ENCODE data around the gene ZKSCAN2. TPM values are rescaled to one million over a fixed set of nuclear protein-coding genes. Genes with fewer than 3 reads are reported as not detected.

The ZKSCAN2 gene
- total RNA-seq, 1 experiment from 2014 or later, result 11.1 TPM

GRCh38 chr16:25297151-25297787 is 39.6 kb upstream of the ZKSCAN2 start:
- no peak overlapping the region for H3K4me3 Mint-ChIP-seq (ENCODE audit: unreplicated experiment)
- intact Hi-C loops (cut with micrococcal nuclease; ENCODE audit: unreplicated experiment), result no loop called here
- no peaks in the 10 kb centered on the region for H3K27me3 ChIP-seq (replicated peaks; ENCODE audit: control insufficient read depth, insufficient read depth, low read length)
- peaks cover 5% of the 10 kb centered on the region for H3K27me3 Mint-ChIP-seq (ENCODE audit: insufficient read depth, unreplicated experiment)
- TF ChIP-seq CTCF (IDR thresholded peaks at IDR 0.05; ENCODE audit: insufficient read depth in 1 of 2, low read depth in 1 of 2, low read length in 1 of 2, severe bottlenecking in 1 of 2, unreplicated experiment in 1 of 2), result no peak
- H3K27ac Mint-ChIP-seq (ENCODE audit: unreplicated experiment), result no peak overlapping the region
- no peaks in the 10 kb centered on the region for H3K9me3 Mint-ChIP-seq (ENCODE audit: unreplicated experiment)
- no TSS peak for BruUV-seq (replicated peaks)
- H3K4me3 ChIP-seq (ENCODE audit: low read depth, low read length), result no peak overlapping the region
- H3K4me1 ChIP-seq, result no peaks in the 10 kb centered on the region
- no peaks in the 10 kb centered on the region for H3K9me3 ChIP-seq
- no peaks in the 10 kb centered on the region for H3K36me3 ChIP-seq (ENCODE audit: control insufficient read depth, insufficient read depth, low read length)
- no peak for DNase-seq
- POLR2A ChIA-PET, result no interaction called here
- CTCF ChIA-PET, result no interaction called here
- H3K36me3 Mint-ChIP-seq (ENCODE audit: insufficient read depth, unreplicated experiment), result no peaks in the 10 kb centered on the region
- H3K4me1 Mint-ChIP-seq (ENCODE audit: low read depth, unreplicated experiment), result no peaks in the 10 kb centered on the region

GRCh38 chr16:25291580-25291979 is 33.9 kb upstream of the ZKSCAN2 start:
- intact Hi-C loops (cut with micrococcal nuclease; ENCODE audit: unreplicated experiment), result no loop called here
- POLR2A ChIA-PET, result no interaction called here
- Histone ChIP-seq H3K27me3 (replicated peaks; ENCODE audit: control insufficient read depth, insufficient read depth, low read length) (no peaks in the 10 kb centered on the region), H3K9me3 (no peaks in the 10 kb centered on the region), H3K4me1 (no peaks in the 10 kb centered on the region), H3K36me3 (ENCODE audit: control insufficient read depth, insufficient read depth, low read length) (no peaks in the 10 kb centered on the region), H3K4me3 (ENCODE audit: low read depth, low read length) (no peak overlapping the region)
- no TSS peak for BruUV-seq (replicated peaks)
- Mint-ChIP-seq H3K36me3 (ENCODE audit: insufficient read depth, unreplicated experiment) (no peaks in the 10 kb centered on the region), H3K4me1 (ENCODE audit: low read depth, unreplicated experiment) (no peaks in the 10 kb centered on the region), H3K27ac (ENCODE audit: unreplicated experiment) (no peak overlapping the region), H3K4me3 (ENCODE audit: unreplicated experiment) (no peak overlapping the region), H3K27me3 (ENCODE audit: insufficient read depth, unreplicated experiment) (peaks cover 7% of the 10 kb centered on the region), H3K9me3 (ENCODE audit: unreplicated experiment) (no peaks in the 10 kb centered on the region)
- DNase-seq, result no peak
- CTCF ChIA-PET, result no interaction called here
- TF ChIP-seq CTCF (IDR thresholded peaks at IDR 0.05; ENCODE audit: insufficient read depth in 1 of 2, low read depth in 1 of 2, low read length in 1 of 2, severe bottlenecking in 1 of 2, unreplicated experiment in 1 of 2), result no peak

- DNase-seq, result no peak
- H3K4me1 ChIP-seq, result no peaks in the 10 kb centered on the region
- intact Hi-C loops (cut with micrococcal nuclease; ENCODE audit: unreplicated experiment), result no loop called here
- no peaks in the 10 kb centered on the region for H3K27me3 ChIP-seq (replicated peaks; ENCODE audit: control insufficient read depth, insufficient read depth, low read length)
- Mint-ChIP-seq H3K9me3 (ENCODE audit: unreplicated experiment) (no peaks in the 10 kb centered on the region), H3K27ac (ENCODE audit: unreplicated experiment) (no peak overlapping the region), H3K36me3 (ENCODE audit: insufficient read depth, unreplicated experiment) (no peaks in the 10 kb centered on the region), H3K27me3 (ENCODE audit: insufficient read depth, unreplicated experiment) (peaks cover 7% of the 10 kb centered on the region), H3K4me3 (ENCODE audit: unreplicated experiment) (no peak overlapping the region), H3K4me1 (ENCODE audit: low read depth, unreplicated experiment) (no peaks in the 10 kb centered on the region)
- ChIA-PET POLR2A (no interaction called here), CTCF (interaction anchor here (0.7 kb wide), 1 partner anchor 43 kb away, joined by 3 read pairs; no protein-coding TSS in a partner anchor)
- no peak overlapping the region for H3K4me3 ChIP-seq (ENCODE audit: low read depth, low read length)
- BruUV-seq (replicated peaks), result no TSS peak
- no peak for TF ChIP-seq CTCF (IDR thresholded peaks at IDR 0.05; ENCODE audit: insufficient read depth in 1 of 2, low read depth in 1 of 2, low read length in 1 of 2, severe bottlenecking in 1 of 2, unreplicated experiment in 1 of 2)
- H3K9me3 ChIP-seq, result no peaks in the 10 kb centered on the region
- H3K36me3 ChIP-seq (ENCODE audit: control insufficient read depth, insufficient read depth, low read length), result no peaks in the 10 kb centered on the region
Observed at GRCh38 chr16:25289466-25289865, 31.8 kb upstream of the ZKSCAN2 start.

All from Caco-2 (cell line).